GM10248 (cell line): ENCODE results near the gene DNAL4.

ENCODE experiments used
- CTCF ChIA-PET: fragments of 300-600 bp; sonication (Branson Sonifier 250); formaldehyde crosslinking; extraction: SDS; loops from one replicate; lab custom pipeline; 2021; ENCODE audit warnings: antibody characterized with exemption; lab: Yijun Ruan, JAX
- POLR2A ChIA-PET: fragments of 350-650 bp; sonication (Branson Sonifier 250); formaldehyde crosslinking; extraction: SDS; loops from one replicate; lab custom pipeline; 2020; ENCODE audit warnings: antibody characterized with exemption; lab: Yijun Ruan, JAX
- DNase-seq: peaks from one replicate; pipeline ENCODE4 v3.0.0; 2012; ENCODE audit errors: extremely low spot score
- TF ChIP-seq, protein P1 (sequence below): IDR thresholded peaks from 2 replicates; pipeline ENCODE4 v1.5.1; 2012; ENCODE audit warnings: mild to moderate bottlenecking, low read depth; ENCODE audit errors: extremely low read depth, missing control alignments, control extremely low read depth

Gene DNAL4

DNA sequence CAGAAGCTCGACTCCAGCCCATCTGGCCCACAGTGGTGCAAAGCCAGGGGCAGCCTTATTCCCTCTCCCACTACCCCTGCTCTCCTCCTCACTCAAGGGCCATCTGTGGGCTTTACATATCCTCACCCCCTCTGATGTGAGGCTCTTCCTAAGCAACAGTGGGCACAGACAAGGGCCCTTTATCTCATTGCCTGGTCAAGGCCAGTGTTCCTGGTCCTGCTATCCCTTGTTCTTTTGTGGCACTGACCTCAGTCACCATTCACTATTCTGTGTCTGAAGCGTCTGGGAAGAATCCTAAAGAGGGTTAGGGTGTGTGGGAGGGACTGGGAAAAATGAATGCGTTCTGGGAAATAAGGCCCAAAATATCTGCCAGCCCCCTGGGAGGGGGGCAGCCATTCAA lies 7.3 kb downstream of the DNAL4 start:
- ChIA-PET POLR2A (no interaction called here), CTCF (no interaction called here)
- TF ChIP-seq, protein P1, sequence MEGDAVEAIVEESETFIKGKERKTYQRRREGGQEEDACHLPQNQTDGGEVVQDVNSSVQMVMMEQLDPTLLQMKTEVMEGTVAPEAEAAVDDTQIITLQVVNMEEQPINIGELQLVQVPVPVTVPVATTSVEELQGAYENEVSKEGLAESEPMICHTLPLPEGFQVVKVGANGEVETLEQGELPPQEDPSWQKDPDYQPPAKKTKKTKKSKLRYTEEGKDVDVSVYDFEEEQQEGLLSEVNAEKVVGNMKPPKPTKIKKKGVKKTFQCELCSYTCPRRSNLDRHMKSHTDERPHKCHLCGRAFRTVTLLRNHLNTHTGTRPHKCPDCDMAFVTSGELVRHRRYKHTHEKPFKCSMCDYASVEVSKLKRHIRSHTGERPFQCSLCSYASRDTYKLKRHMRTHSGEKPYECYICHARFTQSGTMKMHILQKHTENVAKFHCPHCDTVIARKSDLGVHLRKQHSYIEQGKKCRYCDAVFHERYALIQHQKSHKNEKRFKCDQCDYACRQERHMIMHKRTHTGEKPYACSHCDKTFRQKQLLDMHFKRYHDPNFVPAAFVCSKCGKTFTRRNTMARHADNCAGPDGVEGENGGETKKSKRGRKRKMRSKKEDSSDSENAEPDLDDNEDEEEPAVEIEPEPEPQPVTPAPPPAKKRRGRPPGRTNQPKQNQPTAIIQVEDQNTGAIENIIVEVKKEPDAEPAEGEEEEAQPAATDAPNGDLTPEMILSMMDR = no peak
- no peak for DNase-seq

DNA sequence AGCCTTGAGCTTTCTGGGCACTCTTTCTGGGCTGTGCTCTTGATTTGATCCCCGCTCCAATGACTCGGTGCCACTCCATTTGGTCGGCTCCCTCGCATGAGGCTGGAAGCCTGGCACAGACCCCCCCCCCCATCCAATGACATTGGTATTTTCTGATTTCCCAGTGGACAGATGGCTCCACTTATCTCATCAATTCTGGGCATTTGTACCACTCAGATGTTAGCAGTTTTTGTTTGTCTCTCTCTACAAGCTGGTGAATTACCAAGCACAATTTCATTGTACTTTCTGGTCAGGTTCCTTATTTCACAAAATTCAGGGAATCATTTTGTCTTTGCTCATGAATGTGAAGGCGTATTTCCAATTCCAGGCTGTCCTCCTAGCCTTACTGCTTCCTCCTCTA lies 9.1 kb downstream of the DNAL4 start:
- DNase-seq = no peak
- ChIA-PET POLR2A (no interaction called here), CTCF (interaction anchor here (0.8 to 1.5 kb wide), 5 partner anchors 16 to 85 kb away, joined by 3 to 8 read pairs (median 3); no protein-coding TSS in a partner anchor)
- TF ChIP-seq, protein P1 = no peak

DNA sequence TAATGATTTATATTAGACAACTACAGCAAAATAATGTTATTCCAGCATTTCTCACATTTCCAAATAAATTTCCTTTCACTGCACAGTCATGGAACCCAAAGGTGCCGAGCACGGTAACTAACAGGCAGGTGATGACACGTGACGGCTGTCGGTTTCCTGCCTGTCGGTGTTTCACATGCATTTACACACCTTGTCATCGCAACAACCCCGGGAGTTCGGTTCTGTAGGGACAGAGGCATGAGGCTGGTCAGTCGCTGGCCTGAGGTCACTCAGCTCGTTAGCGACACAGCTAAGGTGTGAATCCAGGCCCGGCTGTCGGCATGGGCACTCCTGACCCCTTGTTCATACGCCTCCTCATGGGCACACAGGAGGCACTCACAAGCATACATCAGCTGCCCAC lies 9.9 kb downstream of the DNAL4 start:
- ChIA-PET POLR2A (no interaction called here), CTCF (interaction anchor here (0.8 to 1.5 kb wide), 3 partner anchors 15 to 45 kb away, joined by 3 to 8 read pairs (median 3); no protein-coding TSS in a partner anchor)
- DNase-seq = no peak
- TF ChIP-seq, protein P1 = no peak

DNA sequence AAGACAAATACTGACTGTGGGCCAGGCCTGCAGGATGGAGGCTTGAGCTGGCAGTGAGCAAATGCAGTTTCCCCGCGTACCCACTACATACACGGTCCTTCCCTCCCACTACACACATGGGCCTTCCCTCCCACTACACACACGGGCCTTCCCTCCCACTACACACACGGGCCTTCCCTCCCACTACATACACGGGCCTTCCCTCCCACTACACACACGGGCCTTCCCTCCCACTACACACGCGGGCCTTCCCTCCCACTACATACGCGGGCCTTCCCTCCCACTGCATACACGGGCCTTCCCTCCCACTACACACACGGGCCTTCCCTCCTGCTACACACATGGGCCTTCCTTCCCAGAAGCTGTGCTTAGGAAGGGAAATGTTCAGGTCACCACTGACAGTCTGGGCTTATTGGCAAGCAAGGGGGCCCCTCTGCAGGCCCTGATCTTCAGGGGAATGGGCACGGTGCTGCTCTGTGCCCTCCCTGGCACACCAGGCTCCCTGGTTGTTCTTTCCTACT lies 10.8 kb downstream of the DNAL4 start:
- no peak for DNase-seq
- TF ChIP-seq, protein P1 = no peak
- POLR2A ChIA-PET = no interaction called here
- CTCF ChIA-PET = interaction anchor here (0.9 to 1.1 kb wide), 2 partner anchors 14 to 15 kb away, joined by 3 to 7 read pairs; no protein-coding TSS in a partner anchor

DNA sequence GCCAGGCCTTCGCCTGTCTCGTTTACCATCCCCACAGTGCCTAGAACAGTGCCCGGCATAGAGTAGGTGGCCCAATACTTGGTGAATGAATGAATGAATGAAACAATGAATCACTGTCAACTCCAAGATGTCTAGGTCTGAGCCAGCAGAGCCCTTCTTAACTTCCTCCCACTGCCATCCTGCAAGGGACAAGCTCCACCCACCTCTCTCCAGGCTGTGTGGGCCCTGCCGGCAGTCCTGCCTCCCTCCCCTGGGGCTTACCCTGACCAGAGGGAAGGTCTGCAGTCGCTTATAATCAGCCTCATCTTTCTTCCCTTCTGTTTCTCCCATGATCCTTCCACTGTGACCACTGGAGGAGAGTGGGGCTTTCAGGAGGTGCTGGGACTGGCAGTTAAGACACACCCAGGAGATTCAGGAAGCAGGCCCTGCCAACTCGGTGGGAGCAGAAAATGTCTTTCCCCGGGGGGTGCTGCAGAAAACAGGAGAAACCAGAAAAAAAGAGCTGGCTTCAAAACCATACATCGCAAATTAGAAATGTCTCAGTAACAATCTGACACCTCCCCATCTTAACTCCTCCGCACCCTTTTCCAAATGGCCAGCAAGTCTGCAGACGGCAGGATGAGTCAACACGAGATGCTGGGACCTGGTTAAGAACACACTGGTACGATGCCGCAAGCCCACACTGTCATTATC lies 11.4 kb downstream of the DNAL4 start:
- CTCF ChIA-PET = interaction anchor here (1.1 to 1.6 kb wide), 2 partner anchors 13 to 14 kb away, joined by 7 to 12 read pairs; no protein-coding TSS in a partner anchor
- TF ChIP-seq, protein P1 = no peak
- POLR2A ChIA-PET = no interaction called here
- peak; percentile 19 for DNase-seq

DNA sequence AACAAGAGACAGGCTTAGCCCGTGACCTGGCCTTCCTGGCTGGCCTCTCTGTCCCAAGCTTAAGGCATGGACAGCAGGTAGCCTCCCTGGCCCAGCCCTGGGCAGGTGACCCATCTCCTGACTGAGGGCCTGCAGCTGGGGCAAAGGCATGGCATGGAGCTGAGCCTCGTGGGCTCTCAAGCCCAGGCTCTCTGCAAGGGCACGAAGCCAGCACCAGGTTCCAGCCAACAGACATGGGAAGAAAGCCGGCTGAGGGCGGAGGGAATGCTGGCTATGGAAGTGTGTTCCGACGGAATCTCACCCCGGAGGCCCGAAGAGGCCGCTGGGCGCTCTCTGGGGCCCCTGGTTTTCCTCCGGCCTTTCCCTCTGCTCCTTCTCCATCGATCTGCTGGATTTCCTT lies 12.9 kb downstream of the DNAL4 start:
- TF ChIP-seq, protein P1 = no peak
- POLR2A ChIA-PET = no interaction called here
- CTCF ChIA-PET = interaction anchor here (1.6 kb wide), 1 partner anchor 12 kb away, joined by 12 read pairs; no protein-coding TSS in a partner anchor

More for the DNA sequence above, 12.9 kb downstream of the DNAL4 start:
- DNase-seq = no peak
